Activated CD8-positive, alpha-beta memory T cell treated with anti-CD3 and anti-CD28 coated beads, Interleukin-2, amount 10 ng/mL, durations not matched to agents 7 days and 5 days (primary cell): ENCODE measurements around the gene RALBP1. TPM values are rescaled to one million over a fixed set of nuclear protein-coding genes. Genes with fewer than 3 reads are reported as not detected.

Source experiments
- ATAC-seq: fragments of 150-1000 bp; cut with Tn5 transposase; one replicate; pipeline ENCODE4 v1.10.0; 2021; ENCODE audit warnings: moderate library complexity
- CTCF ChIA-PET: fragments of 350-600 bp; sonication (Branson Sonifier 250); formaldehyde crosslinking; loops from one replicate; lab custom pipeline; 2021; ENCODE audit warnings: antibody characterized with exemption; lab: Charles Lee
- DNase-seq: peaks from one replicate; pipeline ENCODE4 v3.0.0-alpha.2; 2020
- H3K27ac Mint-ChIP-seq: one replicate; pipeline ENCODE4 v1.8.0; 2021; ENCODE audit warnings: mild to moderate bottlenecking, mixed read lengths
- H3K27me3 Mint-ChIP-seq: one replicate; pipeline ENCODE4 v1.8.0; 2021; ENCODE audit warnings: mixed read lengths
- H3K36me3 Mint-ChIP-seq: one replicate; pipeline ENCODE4 v1.8.0; 2021; ENCODE audit warnings: mild to moderate bottlenecking, mixed read lengths
- H3K4me1 Mint-ChIP-seq: one replicate; pipeline ENCODE4 v1.8.0; 2021; ENCODE audit warnings: mixed read lengths
- H3K4me3 Mint-ChIP-seq: one replicate; pipeline ENCODE4 v1.8.0; 2021; ENCODE audit warnings: mild to moderate bottlenecking, moderate library complexity, mixed read lengths
- H3K9me3 Mint-ChIP-seq: one replicate; pipeline ENCODE4 v1.8.0; 2022; ENCODE audit warnings: low read depth, mixed read lengths
- total RNA-seq, 2 experiments: library from RNA; stranded (reverse); gene quantifications; one replicate each; pipeline ENCODE4 v1.2.3, GENCODE V29; 2021

Gene RALBP1
- total RNA-seq, 2 experiments from 2014 or later = 55.1 to 57.2 TPM

DNA sequence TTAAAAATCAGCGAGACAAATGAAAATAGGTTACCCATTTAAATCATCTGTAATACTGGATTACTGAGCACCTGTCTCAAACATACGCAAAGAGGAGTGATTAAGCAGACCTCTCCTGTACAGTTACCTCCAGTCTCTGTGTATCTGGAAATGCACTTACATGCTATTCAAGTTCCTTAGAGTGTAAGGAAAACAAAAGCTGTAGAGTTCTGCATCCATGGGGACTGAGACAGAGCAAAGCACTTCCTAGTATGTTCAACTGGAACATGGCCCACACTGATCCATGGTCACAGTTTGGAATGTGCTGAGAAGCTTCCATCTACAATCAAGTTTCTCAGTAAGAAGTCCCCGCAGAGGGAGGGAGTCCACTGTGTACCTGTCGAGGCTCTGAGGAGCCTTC, 75.1 kb downstream of the RALBP1 start:
- Mint-ChIP-seq H3K27me3 (no peaks in the 10 kb centered on the region), H3K4me3 (no peak overlapping the region), H3K9me3 (no peaks in the 10 kb centered on the region), H3K27ac (no peak overlapping the region), H3K4me1 (no peaks in the 10 kb centered on the region), H3K36me3 (peaks cover 37% of the 10 kb centered on the region)
- CTCF ChIA-PET = interaction anchor here (1.3 kb wide), 1 partner anchor 62 kb away, joined by 3 read pairs; no protein-coding TSS in a partner anchor
- no peak for DNase-seq
- ATAC-seq = no peak

DNA sequence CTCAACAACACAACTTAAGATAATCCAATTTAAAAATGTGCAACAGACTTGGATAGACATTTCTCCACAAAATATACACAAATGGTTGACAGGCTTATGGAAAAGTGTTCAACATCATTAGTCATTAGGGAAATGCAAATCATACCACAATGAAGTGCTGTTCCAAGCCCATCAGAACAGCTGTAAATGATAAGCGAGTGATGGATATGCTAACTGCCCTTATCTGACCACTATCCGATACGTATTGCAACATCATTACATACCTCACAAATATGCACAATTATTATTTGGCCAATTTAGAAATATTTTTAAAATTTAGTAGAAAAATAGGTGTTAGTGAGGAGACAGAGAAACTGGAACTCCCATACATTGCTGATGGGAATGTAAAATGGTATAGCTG, 76.9 kb downstream of the RALBP1 start:
- Mint-ChIP-seq H3K4me1 (no peaks in the 10 kb centered on the region), H3K27me3 (no peaks in the 10 kb centered on the region), H3K27ac (no peak overlapping the region), H3K9me3 (no peaks in the 10 kb centered on the region), H3K4me3 (no peak overlapping the region), H3K36me3 (peaks cover 44% of the 10 kb centered on the region)
- CTCF ChIA-PET = no interaction called here
- DNase-seq (no peak), ATAC-seq (no peak)

DNA sequence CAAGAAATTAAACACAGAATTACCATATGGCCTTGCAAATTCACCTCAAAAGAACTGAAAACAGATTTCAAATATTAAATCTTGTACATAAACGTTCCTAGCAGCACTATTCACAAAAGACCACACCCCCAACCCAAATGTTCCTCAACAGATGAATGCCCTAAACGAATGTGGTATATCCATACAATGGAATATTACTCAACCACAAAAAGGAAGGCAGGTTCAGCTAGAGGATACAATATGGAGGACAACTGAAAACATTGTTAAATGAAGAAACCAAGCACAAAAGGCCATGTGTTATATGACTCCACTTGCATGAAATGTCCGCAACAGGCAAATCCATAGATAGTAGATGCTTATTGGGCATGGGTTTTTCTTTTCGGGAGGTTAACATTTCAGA, 77.3 kb downstream of the RALBP1 start:
- H3K36me3 Mint-ChIP-seq = peaks cover 42% of the 10 kb centered on the region
- ATAC-seq (no peak), DNase-seq (no peak)
- CTCF ChIA-PET = no interaction called here
- no peaks in the 10 kb centered on the region for H3K9me3 Mint-ChIP-seq
- no peaks in the 10 kb centered on the region for H3K4me1 Mint-ChIP-seq
- no peak overlapping the region for H3K4me3 Mint-ChIP-seq
- no peaks in the 10 kb centered on the region for H3K27me3 Mint-ChIP-seq
- no peak overlapping the region for H3K27ac Mint-ChIP-seq

DNA sequence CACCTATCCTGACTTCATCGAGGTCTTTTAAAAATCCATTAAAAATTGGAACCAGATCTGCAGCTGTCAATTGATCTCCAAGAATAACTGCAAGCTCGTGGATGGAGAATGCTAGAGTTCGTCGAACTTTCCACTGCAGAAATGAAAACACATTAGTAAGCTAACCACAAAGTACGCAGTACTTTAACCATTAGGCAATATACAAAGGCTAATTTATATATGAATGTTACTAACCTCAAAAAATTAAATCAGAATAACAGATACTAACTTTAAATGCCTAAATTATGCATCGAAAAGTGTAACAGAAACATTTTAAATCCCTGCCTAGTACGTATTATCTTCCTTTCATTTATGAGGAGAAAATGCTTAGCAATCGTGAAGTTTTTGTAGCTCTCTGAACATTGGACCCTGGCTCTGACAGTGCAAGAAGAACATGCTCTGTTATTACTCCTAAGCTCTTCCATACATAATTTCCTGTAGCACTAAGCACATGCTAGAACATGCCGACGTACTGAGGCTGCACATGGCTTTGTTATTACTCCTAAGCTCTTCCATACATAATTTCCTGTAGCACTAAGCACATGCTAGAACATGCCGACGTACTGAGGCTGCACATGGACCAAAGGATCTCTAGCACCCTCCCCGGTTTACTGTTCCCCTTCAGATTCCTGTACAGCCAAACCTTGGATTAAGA, 82.1 kb downstream of the RALBP1 start:
- Mint-ChIP-seq H3K27ac (no peak overlapping the region), H3K27me3 (no peaks in the 10 kb centered on the region), H3K36me3 (peaks cover 34% of the 10 kb centered on the region), H3K9me3 (no peaks in the 10 kb centered on the region), H3K4me3 (no peak overlapping the region), H3K4me1 (peaks cover 2% of the 10 kb centered on the region)
- CTCF ChIA-PET = no interaction called here
- DNase-seq (no peak), ATAC-seq (no peak)

DNA sequence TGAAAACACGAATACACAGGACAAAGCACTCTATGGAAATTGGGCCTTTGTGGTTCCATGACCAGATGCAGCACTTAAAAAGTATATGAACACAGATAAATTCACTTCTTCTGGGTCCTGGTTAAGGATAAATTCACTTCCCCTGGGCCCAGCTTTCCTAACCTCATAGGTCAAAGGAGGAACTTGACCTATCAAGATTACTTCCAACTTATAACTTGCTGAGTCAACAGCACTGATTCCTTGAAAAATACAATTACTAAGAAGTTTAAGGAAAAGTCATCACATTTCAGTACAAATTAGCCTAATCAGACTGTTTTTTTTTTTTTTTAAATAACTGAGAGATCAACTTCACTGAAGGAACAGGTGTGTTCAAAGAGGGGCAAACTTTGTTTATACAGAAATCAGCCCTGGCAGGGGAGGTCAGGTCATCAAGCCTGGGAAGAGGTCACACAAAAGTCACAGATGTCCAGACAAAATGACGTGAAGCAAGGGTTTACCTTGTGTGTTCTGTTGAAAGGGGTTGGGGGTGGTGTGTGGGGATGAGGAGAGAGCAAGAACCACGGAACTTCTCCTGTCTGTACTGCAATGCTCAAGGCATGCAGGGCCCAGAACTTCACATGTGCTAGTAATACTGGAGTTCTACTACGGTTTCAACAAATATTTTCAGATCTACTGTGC, 83.2 kb downstream of the RALBP1 start:
- ATAC-seq = no peak

DNA sequence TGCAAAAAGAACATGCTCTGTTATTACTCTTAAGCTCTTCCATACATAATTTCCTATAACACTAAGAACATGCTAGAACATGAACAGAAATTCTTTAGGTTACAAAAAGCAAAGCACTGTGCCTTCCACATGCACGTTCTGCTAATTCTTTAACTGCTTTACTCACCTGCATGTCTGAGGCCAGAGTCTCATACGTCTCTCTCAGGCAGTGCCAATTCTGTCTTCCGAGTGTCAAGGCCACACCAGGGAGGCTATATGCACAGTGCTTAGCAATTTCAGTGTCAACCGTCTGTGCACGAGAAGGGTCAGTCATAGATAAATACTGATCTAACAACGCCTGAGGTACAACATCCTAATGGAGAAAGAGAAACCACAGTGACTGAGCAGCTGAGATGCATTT, 83.9 kb downstream of the RALBP1 start:
- no peak overlapping the region for H3K4me3 Mint-ChIP-seq
- DNase-seq = no peak
- peaks cover 2% of the 10 kb centered on the region for H3K4me1 Mint-ChIP-seq
- ATAC-seq = no peak
- CTCF ChIA-PET = interaction anchor here (1.4 kb wide), 1 partner anchor 8 kb away, joined by 3 read pairs; no protein-coding TSS in a partner anchor
- no peak overlapping the region for H3K27ac Mint-ChIP-seq
- no peaks in the 10 kb centered on the region for H3K9me3 Mint-ChIP-seq
- peaks cover 23% of the 10 kb centered on the region for H3K36me3 Mint-ChIP-seq
- H3K27me3 Mint-ChIP-seq = no peaks in the 10 kb centered on the region

More for the DNA sequence above, 83.2 kb downstream of the RALBP1 start:
- H3K27ac Mint-ChIP-seq = no peak overlapping the region
- H3K36me3 Mint-ChIP-seq = peaks cover 27% of the 10 kb centered on the region
- CTCF ChIA-PET = no interaction called here
- peaks cover 2% of the 10 kb centered on the region for H3K4me1 Mint-ChIP-seq
- no peaks in the 10 kb centered on the region for H3K27me3 Mint-ChIP-seq
- H3K4me3 Mint-ChIP-seq = no peak overlapping the region
- no peaks in the 10 kb centered on the region for H3K9me3 Mint-ChIP-seq
- DNase-seq = no peak

DNA sequence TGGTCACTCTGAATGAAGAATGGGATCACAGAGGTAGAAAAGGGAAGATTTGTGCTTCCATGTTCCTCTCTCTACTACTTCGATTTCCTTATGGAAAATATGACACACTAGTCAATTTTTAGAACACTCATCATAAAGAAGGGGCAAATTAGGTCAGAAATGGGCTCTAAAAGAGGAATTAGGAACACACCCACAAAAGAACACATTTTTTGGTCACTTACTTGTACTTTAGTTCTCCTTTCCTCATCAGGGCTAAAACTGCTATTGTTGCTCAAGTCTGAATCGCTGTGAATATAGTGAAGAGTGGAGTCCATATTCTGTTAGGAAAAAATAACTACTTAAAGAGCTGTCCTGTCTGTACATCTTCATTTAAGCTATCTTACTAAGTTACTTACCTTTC, 86.4 kb downstream of the RALBP1 start:
- H3K27ac Mint-ChIP-seq = no peak overlapping the region
- peaks cover 11% of the 10 kb centered on the region for H3K36me3 Mint-ChIP-seq
- H3K4me1 Mint-ChIP-seq = peaks cover 2% of the 10 kb centered on the region
- no peaks in the 10 kb centered on the region for H3K9me3 Mint-ChIP-seq
- CTCF ChIA-PET = interaction anchor here (1.0 kb wide), 1 partner anchor 44 kb away, joined by 3 read pairs; no protein-coding TSS in a partner anchor
- no peak for DNase-seq
- ATAC-seq = no peak
- no peaks in the 10 kb centered on the region for H3K27me3 Mint-ChIP-seq
- no peak overlapping the region for H3K4me3 Mint-ChIP-seq

DNA sequence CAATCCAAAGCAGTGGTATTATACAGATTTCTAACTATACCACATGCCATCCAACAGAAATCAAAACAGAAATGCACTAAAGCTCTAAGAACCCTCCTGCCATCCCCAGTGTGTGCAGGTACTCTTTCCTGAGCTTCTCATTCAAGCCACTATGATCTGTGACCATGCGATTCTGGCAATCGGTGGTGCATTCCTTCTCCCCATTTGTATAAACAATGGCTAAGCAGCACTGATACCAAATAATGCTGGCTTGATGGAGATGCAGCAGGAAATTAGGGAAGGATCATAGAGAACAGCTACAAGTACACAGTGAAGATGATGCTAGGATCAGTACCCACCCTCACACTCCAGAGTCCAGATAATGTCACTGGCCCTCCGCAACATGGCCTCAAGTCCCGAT, 87.3 kb downstream of the RALBP1 start:
- DNase-seq (no peak), ATAC-seq (no peak)
- Mint-ChIP-seq H3K27ac (no peak overlapping the region), H3K36me3 (peaks cover 11% of the 10 kb centered on the region), H3K4me1 (peaks cover 2% of the 10 kb centered on the region), H3K27me3 (no peaks in the 10 kb centered on the region), H3K9me3 (no peaks in the 10 kb centered on the region), H3K4me3 (no peak overlapping the region)
- CTCF ChIA-PET = interaction anchor here (1.0 kb wide), 1 partner anchor 43 kb away, joined by 3 read pairs; no protein-coding TSS in a partner anchor

DNA sequence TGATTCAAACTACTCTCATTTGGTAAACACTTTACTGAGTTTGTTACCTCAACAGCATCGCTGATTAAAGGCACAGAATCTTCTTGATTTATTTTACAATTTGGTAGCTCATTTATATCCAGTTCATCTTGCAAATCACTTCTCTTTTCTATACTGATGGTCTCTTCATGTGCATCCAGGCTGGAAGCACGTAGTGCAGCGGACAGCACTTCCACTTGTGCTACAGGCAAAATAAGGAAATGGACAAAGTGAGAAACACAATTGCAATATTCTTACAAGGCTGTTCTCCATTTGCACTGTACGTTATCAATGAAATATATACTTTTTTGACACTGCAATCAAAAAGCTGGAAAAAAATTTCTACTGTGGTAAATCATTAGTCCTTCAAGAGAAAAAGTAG, 88.0 kb downstream of the RALBP1 start:
- ATAC-seq (no peak), DNase-seq (no peak)
- CTCF ChIA-PET = no interaction called here
- no peaks in the 10 kb centered on the region for H3K9me3 Mint-ChIP-seq
- peaks cover 11% of the 10 kb centered on the region for H3K36me3 Mint-ChIP-seq
- no peak overlapping the region for H3K27ac Mint-ChIP-seq
- H3K27me3 Mint-ChIP-seq = no peaks in the 10 kb centered on the region
- H3K4me3 Mint-ChIP-seq = no peak overlapping the region
- H3K4me1 Mint-ChIP-seq = peaks cover 2% of the 10 kb centered on the region

DNA sequence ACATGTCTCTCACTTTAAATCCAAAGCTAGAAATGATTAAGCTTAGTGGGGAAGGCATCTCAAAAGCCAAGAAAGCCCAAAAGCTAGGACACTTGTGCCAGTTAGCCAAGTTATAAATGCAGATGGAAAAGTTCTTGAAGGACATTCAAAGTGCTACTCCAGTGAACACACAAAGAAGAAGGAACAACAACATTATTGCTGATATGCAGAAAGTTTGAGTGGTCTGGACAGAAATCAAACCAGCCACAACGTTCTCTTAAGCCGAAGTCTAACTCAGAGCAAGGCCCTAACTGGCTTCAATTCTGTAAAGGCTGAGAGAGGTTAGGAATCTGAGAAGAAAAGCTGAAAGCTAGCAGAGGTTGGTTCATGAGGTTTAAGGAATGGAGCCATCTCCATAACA, 90.1 kb downstream of the RALBP1 start:
- CTCF ChIA-PET = no interaction called here
- H3K36me3 Mint-ChIP-seq = peaks cover 15% of the 10 kb centered on the region
- DNase-seq = no peak
- H3K4me1 Mint-ChIP-seq = peaks cover 2% of the 10 kb centered on the region
- no peaks in the 10 kb centered on the region for H3K9me3 Mint-ChIP-seq
- ATAC-seq = no peak
- no peak overlapping the region for H3K27ac Mint-ChIP-seq
- no peaks in the 10 kb centered on the region for H3K27me3 Mint-ChIP-seq
- H3K4me3 Mint-ChIP-seq = no peak overlapping the region

DNA sequence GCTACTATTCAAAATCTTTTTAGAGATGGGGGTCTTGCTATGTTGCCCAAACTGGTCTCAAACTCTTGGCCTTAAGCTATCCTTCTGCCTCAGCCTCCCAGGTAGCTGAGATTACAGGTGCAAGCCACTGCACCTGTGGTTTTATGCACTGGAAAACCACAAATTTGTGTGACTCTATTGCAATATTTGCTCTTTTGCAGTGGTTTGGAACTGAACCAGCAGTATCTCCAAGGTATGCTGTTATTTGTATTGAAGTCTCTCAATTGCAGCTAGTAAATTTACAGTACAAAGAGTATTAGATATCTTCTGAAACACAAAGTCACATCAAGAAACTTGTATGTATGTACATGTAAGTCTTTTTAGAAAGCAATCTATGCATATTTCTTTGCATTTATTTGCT, 92.9 kb downstream of the RALBP1 start:
- H3K27me3 Mint-ChIP-seq = no peaks in the 10 kb centered on the region

DNA sequence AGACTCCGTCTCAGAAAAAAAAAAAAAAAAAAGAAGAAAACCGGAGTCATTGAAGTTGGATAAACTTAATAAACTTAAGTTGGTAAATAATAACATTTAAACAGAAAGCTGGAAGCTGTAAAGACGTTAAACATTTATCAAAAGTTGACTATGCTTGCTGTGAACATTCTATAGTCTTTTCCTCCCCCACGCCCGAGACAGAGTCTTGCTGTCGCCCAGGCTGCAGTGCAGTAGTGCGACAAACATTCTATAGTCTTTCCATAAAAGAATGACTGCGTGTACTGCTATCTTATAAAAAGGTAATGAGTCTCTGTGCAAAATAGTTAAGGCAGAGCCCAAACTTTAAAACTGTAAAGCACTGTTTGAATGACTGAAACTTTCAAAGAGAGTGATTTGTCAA, 93.9 kb downstream of the RALBP1 start:
- H3K36me3 Mint-ChIP-seq = peaks cover 8% of the 10 kb centered on the region
- CTCF ChIA-PET = interaction anchor here (0.7 to 1.6 kb wide), 2 partner anchors 43 to 430 kb away, joined by 3 to 4 read pairs; no protein-coding TSS in a partner anchor

More for the DNA sequence above, 92.9 kb downstream of the RALBP1 start:
- Mint-ChIP-seq H3K36me3 (peaks cover 8% of the 10 kb centered on the region), H3K4me3 (no peak overlapping the region), H3K4me1 (no peaks in the 10 kb centered on the region), H3K9me3 (no peaks in the 10 kb centered on the region), H3K27ac (no peak overlapping the region)
- DNase-seq (no peak), ATAC-seq (no peak)
- CTCF ChIA-PET = interaction anchor here (0.8 to 1.3 kb wide), 3 partner anchors 8 to 43 kb away, joined by 3 read pairs; no protein-coding TSS in a partner anchor

DNA sequence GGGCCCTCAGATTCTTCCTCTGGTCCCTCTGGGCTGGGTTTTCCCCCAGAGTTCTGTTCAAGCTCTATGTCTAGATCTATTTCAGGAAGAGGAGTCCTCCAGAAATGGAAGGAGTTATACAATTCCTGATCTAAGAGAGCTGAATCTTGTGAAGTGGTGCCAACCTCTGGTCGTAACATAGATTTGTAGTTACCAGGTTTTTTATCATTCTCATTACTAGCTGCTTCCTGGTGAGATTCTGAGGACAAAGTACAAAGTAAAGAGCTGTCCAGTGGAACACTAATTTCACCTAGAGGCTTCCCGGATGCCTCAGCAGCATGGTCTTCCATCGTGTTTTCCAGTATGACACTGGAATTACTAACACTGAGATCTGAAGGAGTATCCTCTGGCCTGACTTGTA, 94.9 kb downstream of the RALBP1 start:
- no peak for DNase-seq
- CTCF ChIA-PET = interaction anchor here (1.6 kb wide), 1 partner anchor 42 kb away, joined by 4 read pairs; no protein-coding TSS in a partner anchor
- no peaks in the 10 kb centered on the region for H3K4me1 Mint-ChIP-seq
- no peaks in the 10 kb centered on the region for H3K27me3 Mint-ChIP-seq
- H3K36me3 Mint-ChIP-seq = peaks cover 9% of the 10 kb centered on the region
- H3K27ac Mint-ChIP-seq = no peak overlapping the region
- no peaks in the 10 kb centered on the region for H3K9me3 Mint-ChIP-seq
- ATAC-seq = no peak
- H3K4me3 Mint-ChIP-seq = no peak overlapping the region

More for the DNA sequence above, 93.9 kb downstream of the RALBP1 start:
- ATAC-seq = no peak
- Mint-ChIP-seq H3K9me3 (no peaks in the 10 kb centered on the region), H3K27me3 (no peaks in the 10 kb centered on the region), H3K4me3 (no peak overlapping the region), H3K27ac (no peak overlapping the region), H3K4me1 (no peaks in the 10 kb centered on the region)
- no peak for DNase-seq

DNA sequence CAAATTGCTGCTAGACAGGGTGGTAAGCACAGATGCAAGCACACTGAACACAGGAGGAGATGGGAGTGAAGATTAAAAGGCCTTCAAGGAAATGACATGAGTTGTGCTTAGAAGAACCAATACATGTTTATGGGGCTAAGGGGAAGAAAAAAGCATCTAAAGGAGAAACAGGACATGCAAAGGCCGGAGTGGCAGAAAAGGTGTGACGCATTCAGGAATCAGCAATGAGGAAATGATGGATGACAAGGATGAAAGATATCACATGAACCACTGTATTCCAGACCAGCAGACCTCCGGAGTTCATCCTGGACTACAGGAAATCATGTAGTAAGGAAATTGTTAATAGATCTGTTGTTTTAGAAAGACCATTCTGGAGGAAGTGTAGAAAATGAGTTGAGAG, 96.2 kb downstream of the RALBP1 start:
- no peak overlapping the region for H3K27ac Mint-ChIP-seq

More for the DNA sequence above, 96.2 kb downstream of the RALBP1 start:
- no peaks in the 10 kb centered on the region for H3K4me1 Mint-ChIP-seq
- H3K4me3 Mint-ChIP-seq = no peak overlapping the region
- H3K36me3 Mint-ChIP-seq = peaks cover 9% of the 10 kb centered on the region
- DNase-seq (no peak), ATAC-seq (no peak)
- CTCF ChIA-PET = no interaction called here
- no peaks in the 10 kb centered on the region for H3K27me3 Mint-ChIP-seq
- H3K9me3 Mint-ChIP-seq = no peaks in the 10 kb centered on the region
